Stomach smooth muscle (tissue), 2 donors: Measurements from ENCODE around the gene NEK7.
"Not testable (repeated sequence)": the region's sequence is repeated elsewhere in the genome, so short reads cannot be mapped to it uniquely, and the experiment has no call there.

Experiments
- H3K27ac ChIP-seq: one replicate; pipeline ENCODE4 v1.7.0; 2013; ENCODE audit warnings: mild to moderate bottlenecking, low read length, inconsistent platforms
- H3K27me3 ChIP-seq, 2 donors: one replicate each; pipeline ENCODE4 v1.7.0; 2013; ENCODE audit warnings: low read length in 2 of 2; ENCODE audit not compliant: insufficient read depth in 2 of 2, control insufficient read depth in 1 of 2
- H3K36me3 ChIP-seq, 2 donors: one replicate each; pipeline ENCODE4 v1.7.0; 2013; ENCODE audit warnings: low read length in 2 of 2; ENCODE audit not compliant: control insufficient read depth in 2 of 2, insufficient read depth in 2 of 2
- H3K4me1 ChIP-seq: one replicate; pipeline ENCODE4 v1.7.0; 2013; ENCODE audit warnings: low read length; ENCODE audit not compliant: control insufficient read depth, insufficient read depth
- H3K4me3 ChIP-seq, 2 donors: one replicate each; pipeline ENCODE4 v1.7.0; 2013; ENCODE audit warnings: low read length in 2 of 2
- H3K9ac ChIP-seq, 2 donors: one replicate each; pipeline ENCODE4 v1.7.0; 2013; ENCODE audit warnings: low read length in 2 of 2, mild to moderate bottlenecking in 1 of 2
- H3K9me3 ChIP-seq, 2 donors: one replicate each; pipeline ENCODE4 v1.7.0; 2013; ENCODE audit warnings: low read length in 2 of 2; ENCODE audit not compliant: control insufficient read depth in 2 of 2
- donor health status: healthy.
- donor health status: Pancreatic carcinoma.

Gene NEK7

DNA sequence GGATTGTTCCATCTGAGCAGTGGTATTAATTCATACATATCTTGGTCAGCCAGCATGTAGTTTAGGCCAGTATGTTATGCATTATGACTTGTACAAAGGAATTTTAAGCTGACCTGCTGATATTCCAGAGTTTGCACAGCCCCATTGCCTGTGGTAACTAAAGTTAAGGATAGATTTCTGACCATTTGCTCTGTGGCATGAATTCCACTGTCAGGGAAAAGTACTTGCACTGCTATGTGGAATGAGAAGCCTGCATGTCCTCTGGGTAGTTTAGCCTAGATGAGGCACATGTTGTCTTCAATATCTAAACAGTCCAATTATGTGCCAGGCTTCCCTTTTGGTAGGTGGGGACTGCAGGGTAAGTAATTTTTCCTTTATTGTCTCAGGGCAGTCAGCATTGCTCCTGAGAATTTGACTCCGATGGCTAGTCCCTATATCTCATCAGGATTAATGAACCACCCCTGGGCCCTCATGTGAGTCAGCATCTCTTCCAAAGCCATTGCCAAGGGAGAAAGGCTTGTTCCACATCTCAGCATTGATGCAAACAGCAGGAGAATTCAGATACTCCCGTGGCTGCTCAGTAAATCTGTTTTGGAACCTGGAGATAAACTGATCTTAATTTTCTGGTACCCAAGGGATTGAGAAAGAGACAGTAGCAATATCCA is 30.2 kb downstream of the NEK7 start:
- H3K27me3 ChIP-seq: no peaks in the 10 kb centered on the region
- H3K36me3 ChIP-seq: no peaks in the 10 kb centered on the region
- H3K27ac ChIP-seq: no peak overlapping the region
- no peak overlapping the region for H3K4me3 ChIP-seq
- H3K4me1 ChIP-seq: no peaks in the 10 kb centered on the region
- no peak overlapping the region for H3K9ac ChIP-seq
- H3K9me3 ChIP-seq: no peaks in the 10 kb centered on the region

- H3K27ac ChIP-seq: no peak overlapping the region
- no peaks in the 10 kb centered on the region for H3K4me1 ChIP-seq
- H3K36me3 ChIP-seq: no peaks in the 10 kb centered on the region
- H3K4me3 ChIP-seq: no peak overlapping the region
- no peaks in the 10 kb centered on the region for H3K27me3 ChIP-seq
- H3K9me3 ChIP-seq: no peaks in the 10 kb centered on the region
- no peak overlapping the region for H3K9ac ChIP-seq
Measured at GRCh38 chr1:198187973-198188588, 31.3 kb downstream of the NEK7 start.

DNA sequence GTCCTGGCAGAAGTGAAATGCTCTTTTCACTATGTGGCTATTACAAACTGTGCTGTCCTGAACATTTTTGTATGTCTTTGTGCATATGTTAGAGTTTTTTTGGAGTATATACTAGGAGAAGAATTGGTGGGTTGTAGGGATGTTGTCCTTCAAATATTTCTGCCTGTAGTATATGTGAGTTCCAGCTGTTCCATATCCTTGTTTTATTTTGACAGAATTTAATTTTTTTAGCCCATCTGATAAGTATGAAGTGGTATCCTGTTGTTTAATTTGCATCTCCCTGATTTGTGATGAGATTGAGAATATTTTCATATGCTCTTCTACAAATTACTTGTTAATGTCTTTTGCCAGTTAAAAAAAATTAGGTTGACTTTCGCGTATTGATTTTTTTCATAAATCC is 34.3 kb downstream of the NEK7 start:
- Histone ChIP-seq H3K4me3 (no peak overlapping the region), H3K9me3 (no peaks in the 10 kb centered on the region), H3K4me1 (no peaks in the 10 kb centered on the region), H3K36me3 (no peaks in the 10 kb centered on the region), H3K27me3 (no peaks in the 10 kb centered on the region), H3K9ac (no peak overlapping the region), H3K27ac (no peak overlapping the region)

DNA sequence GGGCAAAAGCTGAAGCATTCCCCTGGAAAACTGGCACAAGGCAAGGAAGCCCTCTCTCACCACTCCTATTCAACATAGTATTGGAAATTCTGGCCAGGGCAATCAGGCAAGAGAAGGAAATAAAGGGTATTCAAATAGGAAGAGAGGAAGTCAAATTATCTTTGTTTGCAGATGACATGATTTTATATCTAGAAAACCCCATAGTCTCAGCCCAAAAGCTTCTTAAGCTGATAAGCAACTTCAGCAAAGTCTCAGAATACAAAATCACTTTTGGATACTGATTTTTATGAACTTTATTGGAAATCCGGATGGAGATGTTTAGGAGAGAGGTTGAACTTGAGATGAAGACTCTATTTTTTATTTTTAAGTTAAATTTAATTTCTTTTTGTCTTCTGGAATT is 37.1 kb downstream of the NEK7 start:
- not testable (repeated sequence) for H3K9me3 ChIP-seq, H3K4me3 ChIP-seq, H3K27me3 ChIP-seq, H3K4me1 ChIP-seq, H3K27ac ChIP-seq, H3K36me3 ChIP-seq, H3K9ac ChIP-seq

GRCh38 chr1:198196630-198197029 is 39.8 kb downstream of the NEK7 start:
- Histone ChIP-seq H3K4me1 (no peaks in the 10 kb centered on the region), H3K4me3 (no peak overlapping the region), H3K9me3 (no peaks in the 10 kb centered on the region), H3K36me3 (no peaks in the 10 kb centered on the region), H3K27me3 (no peaks in the 10 kb centered on the region), H3K9ac (no peak overlapping the region), H3K27ac (no peak overlapping the region)

DNA sequence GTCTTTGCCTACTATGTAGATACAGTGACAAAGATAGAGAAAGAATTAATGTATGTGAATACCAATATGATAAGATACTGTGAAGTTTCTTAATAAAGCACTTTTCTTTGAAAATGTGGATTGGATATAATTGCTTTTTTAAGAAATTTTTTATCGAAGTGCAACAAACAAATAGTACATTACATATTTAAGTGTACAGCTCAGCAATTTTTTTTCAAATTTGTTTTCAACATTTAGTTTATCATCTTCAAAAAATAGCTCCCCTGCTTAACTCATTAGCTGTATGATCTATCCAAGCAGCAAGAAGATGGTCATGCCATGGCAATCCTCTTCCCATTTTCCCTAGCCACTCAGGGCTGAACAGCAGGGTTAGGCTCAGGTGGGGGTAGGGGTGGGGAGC is 40.5 kb downstream of the NEK7 start:
- Histone ChIP-seq H3K36me3 (no peaks in the 10 kb centered on the region), H3K27me3 (no peaks in the 10 kb centered on the region), H3K9ac (no peak overlapping the region), H3K4me1 (no peaks in the 10 kb centered on the region), H3K9me3 (no peaks in the 10 kb centered on the region), H3K4me3 (no peak overlapping the region), H3K27ac (no peak overlapping the region)

- H3K4me1 ChIP-seq: no peaks in the 10 kb centered on the region
- no peak overlapping the region for H3K4me3 ChIP-seq
- H3K36me3 ChIP-seq: no peaks in the 10 kb centered on the region
- H3K27me3 ChIP-seq: no peaks in the 10 kb centered on the region
- H3K27ac ChIP-seq: no peak overlapping the region
- H3K9me3 ChIP-seq: no peaks in the 10 kb centered on the region
- no peak overlapping the region for H3K9ac ChIP-seq
Measured at GRCh38 chr1:198199105-198199504, 42.3 kb downstream of the NEK7 start.

GRCh38 chr1:198201956-198202784 is 45.4 kb downstream of the NEK7 start:
- Histone ChIP-seq H3K9ac (no peak overlapping the region), H3K9me3 (no peaks in the 10 kb centered on the region), H3K27ac (no peak overlapping the region), H3K36me3 (no peaks in the 10 kb centered on the region), H3K4me1 (no peaks in the 10 kb centered on the region), H3K27me3 (no peaks in the 10 kb centered on the region), H3K4me3 (no peak overlapping the region)

GRCh38 chr1:198203434-198203833 is 46.6 kb downstream of the NEK7 start:
- H3K9me3 ChIP-seq: no peaks in the 10 kb centered on the region
- no peak overlapping the region for H3K27ac ChIP-seq
- H3K36me3 ChIP-seq: no peaks in the 10 kb centered on the region
- no peak overlapping the region for H3K9ac ChIP-seq
- H3K4me3 ChIP-seq: no peak overlapping the region
- no peaks in the 10 kb centered on the region for H3K27me3 ChIP-seq
- no peaks in the 10 kb centered on the region for H3K4me1 ChIP-seq

DNA sequence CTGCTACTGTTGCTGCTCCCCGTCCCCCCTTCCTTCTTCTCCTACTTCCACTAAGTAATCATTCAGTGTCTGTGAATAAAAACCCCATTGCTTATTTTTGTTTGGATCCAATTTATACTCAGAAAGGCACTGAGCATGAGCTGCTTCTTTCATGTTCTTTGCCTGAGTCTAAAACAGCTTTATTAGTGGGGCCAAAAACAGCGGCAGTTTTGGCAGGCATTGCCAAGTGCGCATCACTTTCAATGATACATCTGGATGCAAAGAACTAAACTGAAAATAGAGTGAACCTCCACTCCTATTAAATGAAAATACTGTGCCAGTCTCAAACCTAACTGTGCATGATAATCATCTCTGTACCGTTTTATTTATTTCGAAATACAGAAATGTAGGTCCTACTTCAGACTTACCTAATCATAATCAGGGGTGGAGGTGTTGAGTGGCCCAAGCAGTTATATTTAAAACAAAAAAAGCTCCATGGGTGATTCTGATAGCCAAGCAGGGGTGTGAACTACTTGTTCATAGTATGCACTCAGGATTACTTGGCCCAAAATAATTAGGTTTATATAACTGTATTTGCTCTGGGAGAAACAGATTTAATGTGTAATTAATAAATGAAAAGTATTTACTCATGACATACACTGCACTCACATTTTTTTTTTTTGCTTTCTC is 48.4 kb downstream of the NEK7 start:
- H3K4me3 ChIP-seq: no peak overlapping the region
- H3K27ac ChIP-seq: no peak overlapping the region

More for the DNA sequence above, 48.4 kb downstream of the NEK7 start:
- Histone ChIP-seq H3K4me1 (no peaks in the 10 kb centered on the region), H3K9me3 (no peaks in the 10 kb centered on the region), H3K36me3 (no peaks in the 10 kb centered on the region), H3K27me3 (no peaks in the 10 kb centered on the region), H3K9ac (no peak overlapping the region)
